ENCODE measurements around the gene PRKAR1A.

The PRKAR1A gene

DNA sequence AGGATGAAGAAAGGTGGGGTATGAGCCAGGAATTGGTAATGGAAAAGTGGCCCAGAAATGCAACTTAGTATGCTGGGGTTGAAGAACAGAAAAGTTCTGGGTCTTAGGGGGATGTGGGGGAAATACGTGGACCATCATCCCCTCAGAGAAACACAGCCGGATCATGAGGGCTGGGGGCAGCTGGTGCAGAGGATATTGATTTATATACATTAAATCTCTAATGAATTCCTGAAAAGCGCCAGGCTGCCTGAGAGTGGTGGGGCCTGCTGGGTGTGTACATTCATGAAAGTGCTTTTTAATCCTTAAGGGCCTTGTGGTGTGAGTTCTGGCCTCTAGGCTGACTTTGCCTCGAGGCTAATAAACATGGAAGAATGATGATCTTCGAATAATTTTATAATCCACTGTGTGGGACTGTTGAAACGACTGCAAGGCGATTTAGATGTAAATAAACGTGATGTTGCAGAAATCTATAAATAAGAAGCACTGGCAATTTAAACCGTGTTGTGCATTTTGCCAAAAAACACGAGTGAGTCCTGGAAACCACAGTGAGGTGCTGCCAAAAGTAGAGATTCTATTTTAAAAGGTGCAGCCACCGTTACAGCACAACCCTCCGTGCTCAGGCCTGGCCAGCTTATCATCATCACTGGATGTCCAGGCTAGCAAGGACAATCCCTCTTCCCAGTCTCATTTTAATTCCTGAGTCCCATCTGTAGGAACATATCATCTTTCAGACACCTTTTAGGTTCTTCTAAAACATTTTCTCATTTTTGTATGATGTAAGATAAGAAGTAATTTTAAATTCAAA, 32.1 kb downstream of the PRKAR1A start:
- no peak for DNase-seq

GRCh38 chr17:68556551-68556950, 44.3 kb downstream of the PRKAR1A start:
- DNase-seq, result no peak

- no peak for DNase-seq
These were observed 47.1 kb downstream of the PRKAR1A start for GRCh38 chr17:68559316-68559715.

DNA sequence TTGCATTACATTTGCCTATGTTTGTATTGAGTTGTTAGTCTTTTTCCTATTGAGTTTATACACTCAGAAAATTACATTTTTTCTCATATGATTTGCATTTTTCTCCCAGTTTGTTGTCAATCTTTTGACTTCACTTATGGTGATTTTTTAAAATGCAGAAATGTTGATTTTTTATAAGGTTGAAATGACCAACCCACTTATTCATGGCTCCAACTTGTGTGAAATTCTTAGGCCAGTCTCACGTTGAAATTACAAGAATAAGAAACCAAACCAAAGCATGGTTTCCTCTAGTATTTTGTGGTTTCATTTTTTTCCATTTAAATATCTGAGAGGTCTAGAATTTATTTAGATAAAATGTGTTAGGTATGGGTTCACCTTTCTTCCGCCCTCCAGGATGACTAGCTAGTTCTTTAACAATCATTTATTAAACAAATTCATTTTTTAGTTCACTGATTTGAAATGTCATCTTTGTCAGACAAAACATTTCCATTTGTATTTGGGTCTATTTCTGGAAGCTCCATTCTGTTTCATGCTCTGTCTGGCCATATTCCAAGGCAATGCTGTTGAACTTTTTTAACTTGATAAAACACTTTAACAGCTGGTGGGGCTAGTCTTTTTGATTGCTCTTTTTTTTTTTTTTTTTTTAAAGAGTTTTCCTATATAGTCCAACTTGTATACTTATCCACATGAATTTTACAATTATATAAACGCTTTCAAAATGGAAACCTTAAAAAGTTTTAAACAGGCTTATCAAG, 48.9 kb downstream of the PRKAR1A start:
- DNase-seq, result no peak

DNA sequence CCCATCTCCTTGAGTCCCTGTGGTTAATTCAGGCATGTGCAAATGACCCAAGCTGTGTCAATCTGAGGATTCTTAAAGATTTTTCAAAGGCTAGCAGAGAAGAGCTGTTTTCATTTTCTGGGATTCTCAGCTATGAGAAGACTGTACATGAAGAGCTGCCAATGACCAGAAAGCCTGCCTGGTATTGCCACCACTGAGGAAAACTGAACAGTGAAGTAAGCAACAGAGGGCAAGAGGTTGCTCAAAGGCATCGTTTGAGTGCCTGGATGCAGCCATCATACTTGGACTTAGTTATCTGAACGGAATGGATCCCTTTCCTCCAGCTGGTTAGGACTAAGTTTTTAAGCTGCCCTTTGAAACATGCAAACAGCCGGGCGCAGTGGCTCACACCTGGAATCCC, 50.5 kb downstream of the PRKAR1A start:
- no peak for DNase-seq

GRCh38 chr17:68564415-68565111, 52.3 kb downstream of the PRKAR1A start:
- no peak for DNase-seq

GRCh38 chr17:68565661-68566441, 53.6 kb downstream of the PRKAR1A start:
- no peak for DNase-seq

- DNase-seq, result no peak
These were observed 54.2 kb downstream of the PRKAR1A start for GRCh38 chr17:68566442-68566738.

- DNase-seq, result no peak
These were observed 54.8 kb downstream of the PRKAR1A start for GRCh38 chr17:68567035-68567434.

- DNase-seq, result no peak
These were observed 55.4 kb downstream of the PRKAR1A start for GRCh38 chr17:68567581-68567980.

DNA sequence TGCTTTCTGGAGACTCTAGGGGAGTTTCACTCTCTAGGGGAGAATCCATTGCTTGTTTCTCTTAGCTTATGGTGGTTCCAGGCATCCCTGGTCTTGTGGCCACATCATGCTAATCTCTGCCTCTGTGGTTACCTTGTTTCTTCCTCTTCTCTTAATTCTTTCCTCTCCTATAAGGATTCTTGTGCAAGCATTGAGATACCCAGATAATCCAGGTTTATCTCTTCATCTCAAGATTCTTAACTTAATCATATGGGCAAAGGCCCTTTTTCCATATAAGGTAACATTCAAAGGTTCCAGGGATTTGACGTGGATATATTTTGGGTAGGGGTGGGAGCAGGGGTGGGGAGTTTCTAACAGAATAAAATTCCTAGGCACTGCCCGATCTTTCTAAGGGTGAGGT, 56.4 kb downstream of the PRKAR1A start:
- no peak for DNase-seq

DNA sequence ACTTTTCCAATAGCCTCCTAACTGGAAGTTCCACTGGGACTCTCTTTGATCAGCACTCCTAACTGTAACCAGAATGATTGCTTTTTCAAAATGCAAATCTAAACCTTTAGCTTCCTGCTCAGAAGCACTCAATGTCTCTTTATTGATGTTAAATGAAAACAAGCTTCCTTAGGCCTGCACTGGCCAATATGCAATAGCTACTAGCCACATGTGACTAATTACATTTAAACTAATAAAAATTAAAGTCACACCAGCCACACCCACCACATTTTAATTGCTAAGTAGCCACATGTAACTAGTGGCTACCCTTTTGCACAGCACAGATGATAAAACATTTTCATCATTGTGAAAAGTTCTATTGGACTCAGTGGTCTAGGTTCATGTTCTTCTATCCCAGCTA, 57.1 kb downstream of the PRKAR1A start:
- no peak for DNase-seq

DNA sequence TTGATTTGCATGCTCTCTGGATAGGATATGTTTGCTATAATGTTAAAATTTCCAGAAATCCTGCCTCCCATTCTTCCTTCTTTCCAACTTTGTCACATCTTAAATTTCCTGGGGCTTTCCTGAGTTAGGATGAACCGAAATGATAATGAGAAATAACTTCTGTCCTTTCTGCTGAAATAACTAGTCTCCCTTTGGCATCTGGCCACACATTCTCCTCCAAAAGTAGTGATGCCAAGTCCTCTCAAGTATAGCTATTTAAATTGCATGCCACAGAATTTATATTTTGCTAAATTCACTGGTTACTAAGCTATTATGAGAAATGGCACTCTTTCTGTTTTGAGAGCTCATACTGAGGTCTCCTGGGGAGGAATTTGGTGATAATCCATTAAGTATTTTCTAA, 58.3 kb downstream of the PRKAR1A start:
- no peak for DNase-seq

GRCh38 chr17:68572138-68572842, 60.1 kb downstream of the PRKAR1A start:
- no peak for DNase-seq

GRCh38 chr17:68573338-68573737, 61.1 kb downstream of the PRKAR1A start:
- no peak for DNase-seq

DNA sequence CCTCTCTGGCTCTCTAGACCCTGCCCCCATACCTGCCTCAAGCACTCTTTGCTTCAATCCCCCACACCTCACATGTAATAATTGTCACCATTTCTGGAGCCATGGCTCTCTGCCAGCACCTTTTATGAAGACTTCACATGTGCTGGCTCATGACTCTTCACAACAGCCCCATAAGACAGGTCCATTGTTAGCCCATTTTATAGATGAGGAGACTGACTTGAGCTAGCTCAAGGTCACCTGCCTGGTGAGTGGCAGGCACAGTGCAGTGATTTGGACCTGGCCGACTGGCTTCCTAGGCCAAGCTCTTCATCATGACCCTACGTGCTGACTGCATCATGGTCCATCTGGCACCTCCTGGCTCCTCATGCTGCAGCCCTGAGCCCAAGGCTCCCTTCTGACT, 63.9 kb downstream of the PRKAR1A start:
- no peak for DNase-seq

DNA sequence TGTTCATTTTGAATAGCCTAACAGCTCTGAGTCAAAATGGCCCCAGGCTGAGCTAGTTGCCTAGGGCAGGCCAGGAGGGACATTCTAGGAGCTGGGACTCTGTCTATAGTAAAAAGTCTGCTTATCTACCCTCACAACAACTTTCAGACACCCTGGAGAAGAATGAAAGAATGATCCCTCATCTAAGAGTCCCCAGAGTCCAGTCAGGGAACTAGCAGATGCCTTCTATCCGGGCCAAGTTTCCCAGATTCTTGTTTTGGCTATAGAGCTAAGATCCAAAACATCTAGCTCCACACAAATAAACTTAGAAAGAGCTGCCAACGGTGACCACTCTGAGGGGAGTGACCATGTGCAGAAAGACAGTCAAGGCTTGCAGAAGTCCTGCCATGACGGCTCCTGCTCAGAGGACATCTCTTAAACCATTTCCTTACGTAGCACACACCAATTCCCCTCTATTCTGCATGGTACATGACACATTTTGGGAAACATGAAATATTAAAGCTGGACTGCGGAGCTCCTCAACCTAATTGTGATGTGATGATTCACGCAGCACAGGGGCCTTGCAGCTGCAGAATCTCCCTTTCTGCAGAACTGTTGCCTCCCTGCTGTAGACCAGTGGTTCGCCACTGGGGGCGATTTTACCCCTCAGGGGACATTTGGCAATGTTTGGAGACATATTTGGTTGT, 64.7 kb downstream of the PRKAR1A start:
- no peak for DNase-seq

DNA sequence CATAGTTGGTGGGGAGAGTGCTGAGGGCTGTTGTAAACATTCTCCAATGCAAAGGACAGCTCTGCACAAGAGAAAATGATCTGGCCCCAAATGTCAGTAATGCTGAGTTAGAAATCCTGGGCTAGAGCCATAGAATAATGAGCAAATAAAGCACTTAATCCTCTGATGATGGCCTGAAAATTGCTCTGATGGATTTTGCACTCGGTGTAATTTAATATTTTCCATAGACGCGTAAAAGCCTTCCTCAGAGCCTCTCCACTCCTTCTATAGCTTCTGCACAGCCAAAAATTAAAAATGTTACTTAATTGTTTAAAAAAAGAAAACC, 65.2 kb downstream of the PRKAR1A start:
- no peak for DNase-seq

- DNase-seq, result no peak
These were observed 66.0 kb downstream of the PRKAR1A start for GRCh38 chr17:68578236-68578635.

- DNase-seq, result no peak
These were observed 67.1 kb downstream of the PRKAR1A start for GRCh38 chr17:68579194-68579927.

GRCh38 chr17:68580236-68580770, 68.1 kb downstream of the PRKAR1A start:
- DNase-seq, result no peak
